ENCODE results near the gene PHACTR3. TPM values are rescaled to one million over a fixed set of nuclear protein-coding genes. Genes with fewer than 3 reads are reported as not detected.

PHACTR3 gene
- total and polyA plus RNA-seq, 2 of the 8 experiments (the other 6 are each of a cell fraction or from before 2014, with no cell fraction given): 0.05 to 0.13 TPM

GRCh38 chr20:59579404-59580145 lies 24.8 kb upstream of the PHACTR3 start (continued):
- TF ChIP-seq USF2 (IDR thresholded peaks at IDR 0.05; ENCODE audit: low read length) (no peak), SP4 (IDR thresholded peaks at IDR 0.05; ENCODE audit: low read length) (no peak), POLR2A (IDR thresholded peaks at IDR 0.05; ENCODE audit: control extremely low read depth in 1 of 2, low read depth in 2 of 2, low read length in 2 of 2) (no peak), CHD7 (IDR thresholded peaks at IDR 0.05; ENCODE audit: insufficient replicate concordance, low read length) (no peak)
